Stimulated activated naive CD8-positive, alpha-beta T cell treated with anti-CD3 and anti-CD28 coated beads, Interleukin-15, Interleukin-2, amounts not matched to agents 100 U/mL and 50 U/mL, for 24 hours (primary cell): ENCODE measurements around the gene MYLK.

ENCODE experiments used
- ATAC-seq: fragments of 150-1000 bp; cut with Tn5 transposase; one replicate; pipeline ENCODE4 v1.10.0; 2021
- DNase-seq: peaks from one replicate; pipeline ENCODE4 v3.0.0; 2021

Gene MYLK

GRCh38 chr3:123872621-123873020 is 11.5 kb downstream of the MYLK start:
- DNase-seq: no peak
- ATAC-seq: no peak

- ATAC-seq: no peak
- no peak for DNase-seq
Measured at GRCh38 chr3:123871946-123872345, 12.2 kb downstream of the MYLK start.

GRCh38 chr3:123870033-123870432 is 14.1 kb downstream of the MYLK start:
- ATAC-seq (no peak), DNase-seq (no peak)

- DNase-seq (no peak), ATAC-seq (no peak)
Measured at GRCh38 chr3:123869165-123869564, 15.0 kb downstream of the MYLK start.

- DNase-seq: no peak
- no peak for ATAC-seq
Measured at GRCh38 chr3:123864706-123865105, 19.4 kb downstream of the MYLK start.

GRCh38 chr3:123862152-123862551 is 22.0 kb downstream of the MYLK start:
- no peak for DNase-seq
- ATAC-seq: no peak

GRCh38 chr3:123861081-123861836 is 22.9 kb downstream of the MYLK start:
- ATAC-seq (no peak), DNase-seq (no peak)

- DNase-seq: no peak
Measured at GRCh38 chr3:123859177-123859576, 25.0 kb downstream of the MYLK start.

GRCh38 chr3:123854905-123855304 is 29.2 kb downstream of the MYLK start:
- DNase-seq (no peak), ATAC-seq (no peak)

More at GRCh38 chr3:123859177-123859576, 25.0 kb downstream of the MYLK start:
- no peak for ATAC-seq

- ATAC-seq (no peak), DNase-seq (no peak)
Measured at GRCh38 chr3:123853686-123854372, 30.3 kb downstream of the MYLK start.

GRCh38 chr3:123847209-123847608 is 36.9 kb downstream of the MYLK start:
- DNase-seq (no peak), ATAC-seq (no peak)

GRCh38 chr3:123843668-123844067 is 40.5 kb downstream of the MYLK start:
- DNase-seq: no peak
- no peak for ATAC-seq

GRCh38 chr3:123842711-123843110 is 41.4 kb downstream of the MYLK start:
- DNase-seq (no peak), ATAC-seq (no peak)

GRCh38 chr3:123841476-123842238 is 42.5 kb downstream of the MYLK start:
- DNase-seq (no peak), ATAC-seq (no peak)

GRCh38 chr3:123840961-123841360 is 43.2 kb downstream of the MYLK start:
- ATAC-seq: no peak
- no peak for DNase-seq

GRCh38 chr3:123837858-123838257 is 46.3 kb downstream of the MYLK start:
- no peak for ATAC-seq

GRCh38 chr3:123834631-123835030 is 49.5 kb downstream of the MYLK start:
- DNase-seq (no peak), ATAC-seq (no peak)

More at GRCh38 chr3:123837858-123838257, 46.3 kb downstream of the MYLK start:
- no peak for DNase-seq

- no peak for DNase-seq
- ATAC-seq: no peak
Measured at GRCh38 chr3:123833398-123833785, 50.7 kb downstream of the MYLK start.

GRCh38 chr3:123832692-123833397 is 51.3 kb downstream of the MYLK start:
- no peak for ATAC-seq

GRCh38 chr3:123831420-123831819 is 52.7 kb downstream of the MYLK start:
- ATAC-seq: no peak
- DNase-seq: no peak

More at GRCh38 chr3:123832692-123833397, 51.3 kb downstream of the MYLK start:
- no peak for DNase-seq

- DNase-seq (no peak), ATAC-seq (no peak)
Measured at GRCh38 chr3:123821920-123822319, 62.2 kb downstream of the MYLK start.

GRCh38 chr3:123819949-123820348 is 64.2 kb downstream of the MYLK start:
- ATAC-seq (no peak), DNase-seq (no peak)
